GM12891 (cell line): ENCODE data around the gene SWAP70.

Experiments
- PAX5 ChIP-seq: IDR thresholded peaks from 2 replicates; pipeline ENCODE4 v1.6.1; 2011; ENCODE audit warnings: low read length, moderate library complexity, mild to moderate bottlenecking; ENCODE audit not compliant: insufficient read depth, severe bottlenecking
- POLR2A ChIP-seq: IDR thresholded peaks from 2 replicates; pipeline ENCODE4 v1.6.1; 2011; ENCODE audit warnings: low read depth, low read length, control low read depth
- POLR2AphosphoS5 ChIP-seq: IDR thresholded peaks from 2 replicates; pipeline ENCODE4 v1.6.1; 2011; ENCODE audit warnings: low read depth, low read length, control low read depth
- SPI1 ChIP-seq: IDR thresholded peaks from 2 replicates; pipeline ENCODE4 v1.6.1; 2011; ENCODE audit warnings: low read depth, low read length, control low read depth
- TAF1 ChIP-seq: IDR thresholded peaks from 2 replicates; pipeline ENCODE4 v1.6.1; 2011; ENCODE audit warnings: low read depth, low read length, control low read depth

GRCh38 chr11:9689721-9690120 lies 25.8 kb downstream of the SWAP70 start:
- TF ChIP-seq POLR2AphosphoS5 (no peak), POLR2A (no peak), TAF1 (no peak), SPI1 (no peak), PAX5 (no peak)
